ENCODE data around the gene LRRC1.

The LRRC1 gene

GRCh38 chr6:53834132-53834531 lies 39.3 kb downstream of the LRRC1 start:
- TF ChIP-seq POLR2AphosphoS5 (IDR thresholded peaks at IDR 0.05; ENCODE audit: low read depth, low read length) (no peak), SIN3A (IDR thresholded peaks at IDR 0.05; ENCODE audit: borderline replicate concordance, insufficient read depth, low read length) (no peak), TAF1 (IDR thresholded peaks at IDR 0.05; ENCODE audit: borderline replicate concordance, insufficient read depth, low read length) (no peak), FOXP2 (optimal IDR thresholded peaks at IDR 0.05; ENCODE audit: borderline replicate concordance, extremely low read depth, extremely low read length, insufficient read depth) (no peak)
- TF ChIP-seq, protein P1, sequence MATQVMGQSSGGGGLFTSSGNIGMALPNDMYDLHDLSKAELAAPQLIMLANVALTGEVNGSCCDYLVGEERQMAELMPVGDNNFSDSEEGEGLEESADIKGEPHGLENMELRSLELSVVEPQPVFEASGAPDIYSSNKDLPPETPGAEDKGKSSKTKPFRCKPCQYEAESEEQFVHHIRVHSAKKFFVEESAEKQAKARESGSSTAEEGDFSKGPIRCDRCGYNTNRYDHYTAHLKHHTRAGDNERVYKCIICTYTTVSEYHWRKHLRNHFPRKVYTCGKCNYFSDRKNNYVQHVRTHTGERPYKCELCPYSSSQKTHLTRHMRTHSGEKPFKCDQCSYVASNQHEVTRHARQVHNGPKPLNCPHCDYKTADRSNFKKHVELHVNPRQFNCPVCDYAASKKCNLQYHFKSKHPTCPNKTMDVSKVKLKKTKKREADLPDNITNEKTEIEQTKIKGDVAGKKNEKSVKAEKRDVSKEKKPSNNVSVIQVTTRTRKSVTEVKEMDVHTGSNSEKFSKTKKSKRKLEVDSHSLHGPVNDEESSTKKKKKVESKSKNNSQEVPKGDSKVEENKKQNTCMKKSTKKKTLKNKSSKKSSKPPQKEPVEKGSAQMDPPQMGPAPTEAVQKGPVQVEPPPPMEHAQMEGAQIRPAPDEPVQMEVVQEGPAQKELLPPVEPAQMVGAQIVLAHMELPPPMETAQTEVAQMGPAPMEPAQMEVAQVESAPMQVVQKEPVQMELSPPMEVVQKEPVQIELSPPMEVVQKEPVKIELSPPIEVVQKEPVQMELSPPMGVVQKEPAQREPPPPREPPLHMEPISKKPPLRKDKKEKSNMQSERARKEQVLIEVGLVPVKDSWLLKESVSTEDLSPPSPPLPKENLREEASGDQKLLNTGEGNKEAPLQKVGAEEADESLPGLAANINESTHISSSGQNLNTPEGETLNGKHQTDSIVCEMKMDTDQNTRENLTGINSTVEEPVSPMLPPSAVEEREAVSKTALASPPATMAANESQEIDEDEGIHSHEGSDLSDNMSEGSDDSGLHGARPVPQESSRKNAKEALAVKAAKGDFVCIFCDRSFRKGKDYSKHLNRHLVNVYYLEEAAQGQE (IDR thresholded peaks at IDR 0.05; ENCODE audit: insufficient read depth in 1 of 2, low read depth in 2 of 2, low read length in 2 of 2): no peak

DNA sequence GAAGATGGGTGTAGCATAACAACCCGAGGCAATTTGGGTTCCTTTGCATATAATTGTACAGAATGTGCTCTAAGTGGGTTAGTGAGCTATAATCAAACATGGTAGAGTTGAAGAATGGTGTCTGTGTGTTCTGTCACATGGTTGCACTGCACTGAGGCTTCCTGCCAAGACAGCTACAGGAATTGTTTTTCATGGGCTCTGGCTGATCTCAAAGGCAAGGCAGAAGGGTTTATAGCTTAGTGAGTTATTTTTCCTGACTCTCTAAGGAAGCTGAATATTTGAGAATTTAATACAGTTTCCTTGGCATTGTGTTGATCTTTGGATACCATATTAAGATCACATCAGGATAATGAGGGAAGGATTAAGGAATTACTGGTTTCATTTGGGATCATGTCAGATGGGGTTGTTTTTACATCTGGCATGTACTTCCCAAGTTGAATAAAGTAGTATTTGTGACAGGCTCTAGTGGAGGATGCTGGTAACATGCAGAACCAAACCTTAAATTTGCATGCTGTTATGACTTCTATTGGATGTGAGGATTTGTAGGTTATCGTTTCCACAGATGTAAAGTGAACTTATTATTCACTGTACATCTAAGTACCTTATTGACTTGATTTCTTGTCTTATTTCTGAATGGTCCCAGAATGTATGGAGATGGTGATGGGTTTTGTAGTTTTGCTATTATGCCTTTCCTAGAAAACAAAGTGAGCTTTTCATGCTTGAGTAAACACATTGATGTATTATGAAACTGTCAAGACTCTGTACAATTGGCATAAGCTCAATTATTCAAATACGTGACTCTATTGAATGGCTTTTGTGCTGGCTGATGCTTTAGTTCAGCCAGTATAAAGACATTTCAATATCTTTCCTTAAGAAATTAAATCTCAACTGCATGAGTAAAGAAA lies 43.3 kb downstream of the LRRC1 start:
- no peak for TF ChIP-seq TAF1 (IDR thresholded peaks at IDR 0.05; ENCODE audit: borderline replicate concordance, insufficient read depth, low read length)
- TF ChIP-seq, protein P1 (IDR thresholded peaks at IDR 0.05; ENCODE audit: insufficient read depth in 1 of 2, low read depth in 2 of 2, low read length in 2 of 2): no peak
- no peak for TF ChIP-seq FOXP2 (optimal IDR thresholded peaks at IDR 0.05; ENCODE audit: borderline replicate concordance, extremely low read depth, extremely low read length, insufficient read depth)
- TF ChIP-seq POLR2AphosphoS5 (IDR thresholded peaks at IDR 0.05; ENCODE audit: low read depth, low read length): no peak
- no peak for TF ChIP-seq SIN3A (IDR thresholded peaks at IDR 0.05; ENCODE audit: borderline replicate concordance, insufficient read depth, low read length)

- no peak for TF ChIP-seq POLR2AphosphoS5 (IDR thresholded peaks at IDR 0.05; ENCODE audit: low read depth, low read length)
Measured at GRCh38 chr6:53840027-53840426, 45.2 kb downstream of the LRRC1 start.

DNA sequence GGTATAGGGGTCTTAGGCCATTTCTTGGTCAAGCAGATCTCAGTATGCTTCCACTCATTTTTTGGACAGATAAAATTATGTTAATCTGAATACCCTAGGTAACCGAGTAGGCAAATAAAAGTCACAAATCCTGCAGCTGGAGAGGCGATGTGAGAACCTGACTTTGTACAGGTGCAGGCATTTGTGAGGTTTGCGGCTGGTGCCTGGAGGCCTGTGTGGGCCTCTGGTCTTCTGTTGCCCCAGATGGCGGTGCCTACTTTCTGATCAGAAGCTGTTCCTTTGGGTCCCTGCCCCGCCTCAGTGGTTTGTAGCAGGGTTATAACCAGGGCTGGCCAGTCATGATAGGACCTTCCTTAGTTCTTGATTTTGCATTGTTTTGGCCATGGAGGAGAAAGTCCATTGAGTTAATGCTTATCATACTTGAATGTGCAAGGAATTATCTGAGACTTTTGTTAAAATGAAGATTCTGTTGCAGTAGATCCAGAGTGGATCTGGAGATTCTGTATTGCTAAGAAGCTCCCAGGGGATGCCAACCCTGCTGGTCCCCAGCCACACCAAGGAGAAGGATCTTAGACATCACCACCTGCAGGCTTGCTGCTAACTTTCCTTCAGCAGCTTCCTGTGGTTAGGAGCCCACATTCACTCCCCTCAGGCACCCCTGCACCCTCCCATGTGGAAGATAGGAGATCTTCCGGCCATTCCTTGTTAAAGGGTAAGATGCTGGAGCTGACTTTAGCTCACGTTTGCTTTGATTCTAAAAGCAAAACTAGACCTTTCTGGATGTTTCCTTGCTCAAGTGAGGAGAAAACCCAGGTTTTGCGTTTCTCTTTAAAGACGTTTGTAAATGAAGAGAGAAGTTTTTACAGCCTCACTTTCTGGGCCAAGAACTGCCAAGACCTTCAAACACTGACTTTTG lies 50.7 kb downstream of the LRRC1 start:
- TF ChIP-seq FOXP2 (optimal IDR thresholded peaks at IDR 0.05; ENCODE audit: borderline replicate concordance, extremely low read depth, extremely low read length, insufficient read depth): no peak
- TF ChIP-seq SIN3A (IDR thresholded peaks at IDR 0.05; ENCODE audit: borderline replicate concordance, insufficient read depth, low read length): no peak
- TF ChIP-seq, protein P1 (IDR thresholded peaks at IDR 0.05; ENCODE audit: insufficient read depth in 1 of 2, low read depth in 2 of 2, low read length in 2 of 2): no peak
- TF ChIP-seq POLR2AphosphoS5 (IDR thresholded peaks at IDR 0.05; ENCODE audit: low read depth, low read length): no peak
- no peak for TF ChIP-seq TAF1 (IDR thresholded peaks at IDR 0.05; ENCODE audit: borderline replicate concordance, insufficient read depth, low read length)

DNA sequence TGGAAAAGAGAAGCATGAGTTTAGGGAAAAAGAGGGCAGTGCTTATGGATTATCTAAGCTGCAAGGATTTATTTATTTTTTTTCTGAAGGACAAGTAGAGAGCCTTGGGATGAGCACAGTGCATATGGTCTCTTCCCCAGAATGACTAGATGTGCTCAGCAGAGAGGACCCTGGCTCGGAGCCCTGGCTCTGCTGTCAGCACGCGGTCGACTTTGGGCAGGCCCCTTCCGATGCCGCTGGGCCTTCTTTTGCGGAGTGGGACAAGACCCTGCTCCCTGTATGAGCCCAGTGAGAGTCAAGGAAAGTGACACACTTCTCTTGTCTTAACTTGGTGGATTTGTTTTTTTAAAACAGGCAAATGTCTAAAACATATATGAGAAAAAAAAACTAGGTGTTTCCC lies 51.4 kb downstream of the LRRC1 start:
- TF ChIP-seq SIN3A (IDR thresholded peaks at IDR 0.05; ENCODE audit: borderline replicate concordance, insufficient read depth, low read length): no peak
- TF ChIP-seq POLR2AphosphoS5 (IDR thresholded peaks at IDR 0.05; ENCODE audit: low read depth, low read length): no peak
- no peak for TF ChIP-seq TAF1 (IDR thresholded peaks at IDR 0.05; ENCODE audit: borderline replicate concordance, insufficient read depth, low read length)
- no peak for TF ChIP-seq FOXP2 (optimal IDR thresholded peaks at IDR 0.05; ENCODE audit: borderline replicate concordance, extremely low read depth, extremely low read length, insufficient read depth)
- TF ChIP-seq, protein P1 (IDR thresholded peaks at IDR 0.05; ENCODE audit: insufficient read depth in 1 of 2, low read depth in 2 of 2, low read length in 2 of 2): no peak
